Ovary (tissue), 3 donors: ENCODE data around the gene HHAT.

ENCODE experiments used
- POLR2A ChIP-seq: fragments of 450-650 bp; IDR thresholded peaks from one replicate; pipeline ENCODE4 v1.6.1; 2017; ENCODE audit warnings: antibody characterized with exemption, mild to moderate bottlenecking, moderate library complexity
- TF ChIP-seq, protein P1 (sequence below), 3 donors: fragments of 450-650 bp in 2 of 3; fragments of 200-600 bp in 1 of 3; IDR thresholded peaks; one replicate each; pipeline versions ENCODE4 v1.5.1 to v1.8.0; 2016 to 2022; ENCODE audit warnings: antibody characterized with exemption in 3 of 3, mild to moderate bottlenecking in 1 of 3
- donor health status: DM: no; HTN: no; CAD: no.

GRCh38 chr1:210352575-210352974, 23.9 kb downstream of the HHAT start:
- TF ChIP-seq, protein P1, sequence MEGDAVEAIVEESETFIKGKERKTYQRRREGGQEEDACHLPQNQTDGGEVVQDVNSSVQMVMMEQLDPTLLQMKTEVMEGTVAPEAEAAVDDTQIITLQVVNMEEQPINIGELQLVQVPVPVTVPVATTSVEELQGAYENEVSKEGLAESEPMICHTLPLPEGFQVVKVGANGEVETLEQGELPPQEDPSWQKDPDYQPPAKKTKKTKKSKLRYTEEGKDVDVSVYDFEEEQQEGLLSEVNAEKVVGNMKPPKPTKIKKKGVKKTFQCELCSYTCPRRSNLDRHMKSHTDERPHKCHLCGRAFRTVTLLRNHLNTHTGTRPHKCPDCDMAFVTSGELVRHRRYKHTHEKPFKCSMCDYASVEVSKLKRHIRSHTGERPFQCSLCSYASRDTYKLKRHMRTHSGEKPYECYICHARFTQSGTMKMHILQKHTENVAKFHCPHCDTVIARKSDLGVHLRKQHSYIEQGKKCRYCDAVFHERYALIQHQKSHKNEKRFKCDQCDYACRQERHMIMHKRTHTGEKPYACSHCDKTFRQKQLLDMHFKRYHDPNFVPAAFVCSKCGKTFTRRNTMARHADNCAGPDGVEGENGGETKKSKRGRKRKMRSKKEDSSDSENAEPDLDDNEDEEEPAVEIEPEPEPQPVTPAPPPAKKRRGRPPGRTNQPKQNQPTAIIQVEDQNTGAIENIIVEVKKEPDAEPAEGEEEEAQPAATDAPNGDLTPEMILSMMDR (IDR thresholded peaks at IDR 0.05), result no peak
- no peak for TF ChIP-seq POLR2A
